ENCODE measurements around the gene CARD6. TPM values are rescaled to one million over a fixed set of nuclear protein-coding genes. Genes with fewer than 3 reads are reported as not detected.

The CARD6 gene
- polyA plus RNA-seq, 2 of the 4 experiments (the other 2 are of a cell fraction), result 5.2 to 5.7 TPM

GRCh38 chr5:40834391-40834848 lies 6.7 kb upstream of the CARD6 start (continued):
- TF ChIP-seq E2F6 (IDR thresholded peaks at IDR 0.05; ENCODE audit: borderline replicate concordance, low read depth), result 0 out of 2 replicates have a peak, but pooled peaks have one; percentile 21
- no peak for TF ChIP-seq FOSB (CRISPR knock-in tag; IDR thresholded peaks at IDR 0.05)
- TF ChIP-seq ZFP36 (IDR thresholded peaks at IDR 0.05; ENCODE audit: borderline replicate concordance, partially characterized antibody), result no peak

- Histone ChIP-seq H3K4me1 (peaks cover 36% of the 10 kb centered on the region), H3K4me3 (peak within 1 kb of the TSS; percentile 98), H3K9me3 (no peaks in the 10 kb centered on the region), H3K27ac (peak within 1 kb of the TSS; percentile 91 to 96), H3K4me2 (peak within 1 kb of the TSS; percentile 93)
- 10% methylated on average over 37 of the region's 61 CpGs for WGBS (ENCODE audit: missing lambda C conversion rate)
- CTCF ChIA-PET, result no interaction called here
- POLR2A ChIA-PET, result interaction anchor here (0.6 to 1.0 kb wide), 4 partner anchors 8 to 25 kb away, joined by 3 to 6 read pairs (median 4); no protein-coding TSS in a partner anchor
- FAIRE-seq (no peak), DNase-seq (ENCODE audit: low read depth in 1 of 2, low spot score in 1 of 2) (peak; percentile 94 to 98), ATAC-seq (peak; percentile 99)
- TF ChIP-seq HOXB5 (CRISPR knock-in tag; IDR thresholded peaks at IDR 0.05) (peak; percentile 72; the same call in 1 of the 2 replicates), GATA3 (IDR thresholded peaks at IDR 0.05; ENCODE audit: borderline replicate concordance) (no peak), ATOH8 (CRISPR knock-in tag; IDR thresholded peaks at IDR 0.05; ENCODE audit: low read depth) (no peak), ELK1 (IDR thresholded peaks at IDR 0.05; ENCODE audit: low read depth, low read length) (no peak), RNF2 (IDR thresholded peaks at IDR 0.05; ENCODE audit: borderline replicate concordance, low read depth) (no peak), RCOR1 (IDR thresholded peaks at IDR 0.05; ENCODE audit: low read depth, low read length) (no peak), CHD2 (IDR thresholded peaks at IDR 0.05; ENCODE audit: low read length, partially characterized antibody) (no peak), KDM1A (IDR thresholded peaks at IDR 0.05; ENCODE audit: low read depth) (no peak), CHD4 (IDR thresholded peaks at IDR 0.05; ENCODE audit: borderline replicate concordance) (no peak), FOXS1 (CRISPR knock-in tag; IDR thresholded peaks at IDR 0.05) (no peak), MYC (IDR thresholded peaks at IDR 0.05; ENCODE audit: borderline replicate concordance, low read length) (peak; percentile 91), SMC3 (IDR thresholded peaks at IDR 0.05) (no peak), NPAS2 (CRISPR knock-in tag; IDR thresholded peaks at IDR 0.05; ENCODE audit: borderline replicate concordance) (no peak), FOSB (CRISPR knock-in tag; IDR thresholded peaks at IDR 0.05) (no peak), CEBPB (IDR thresholded peaks at IDR 0.05) (no peak), ZSCAN20 (CRISPR knock-in tag; IDR thresholded peaks at IDR 0.05) (no peak), KDM5A (IDR thresholded peaks at IDR 0.05) (peak; percentile 33), HDAC2 (IDR thresholded peaks at IDR 0.05) (no peak), RAD21 (conservative IDR thresholded peaks at IDR 0.05 in 1 of 2, IDR thresholded peaks at IDR 0.05 in 1 of 2) (no peak), JUN (IDR thresholded peaks at IDR 0.05) (peak; percentile 98 to 99), MAZ (IDR thresholded peaks at IDR 0.05; ENCODE audit: borderline replicate concordance, low read depth, low read length) (0 out of 2 replicates have a peak, but pooled peaks have one; percentile 61), EHF (CRISPR knock-in tag; IDR thresholded peaks at IDR 0.05) (peak; percentile 60; the same call in 1 of the 2 replicates), PHF8 (IDR thresholded peaks at IDR 0.05; ENCODE audit: borderline replicate concordance, low read depth) (peak; percentile 86), TP53 (CRISPR knock-in tag; IDR thresholded peaks at IDR 0.05) (0 out of 2 replicates have a peak, but pooled peaks have one; percentile 28), TFCP2L1 (CRISPR knock-in tag; IDR thresholded peaks at IDR 0.05) (peak; percentile 81), CBX8 (IDR thresholded peaks at IDR 0.05) (no peak), NR3C1 (IDR thresholded peaks at IDR 0.05) (no peak), HEYL (CRISPR knock-in tag; IDR thresholded peaks at IDR 0.05) (no peak), POLR2A (IDR thresholded peaks at IDR 0.05; ENCODE audit: low read length) (peak; percentile 97), EP300 (IDR thresholded peaks at IDR 0.05) (no peak), POLR2AphosphoS2 (conservative IDR thresholded peaks at IDR 0.05; ENCODE audit: low read length) (0 out of 2 replicates have a peak, but pooled peaks have one; percentile 37), HMGXB4 (CRISPR knock-in tag; IDR thresholded peaks at IDR 0.05; ENCODE audit: borderline replicate concordance) (no peak)
These were observed 6.0 kb upstream of the CARD6 start, which contains the start of gene RPL37 for GRCh38 chr5:40834849-40835787. Gene RPL37 (minus strand): TSS chr5:40835222. CDS start chr5:40835185, 37 bp downstream.

All from A549 (cell line).